Posterior vena cava (tissue), 2 donors: ENCODE measurements around the gene PLB1. TPM values are rescaled to one million over a fixed set of nuclear protein-coding genes. Genes with fewer than 3 reads are reported as not detected.

ENCODE experiments used
- DNase-seq: peaks from one replicate; pipeline ENCODE4 v3.0.0-alpha.2; 2020; ENCODE audit warnings: low spot score
- intact Hi-C, 2 donors: fragments of 100-400 bp; cut with DNase I; formaldehyde crosslinking; loops; one replicate each; pipeline versions ENCODE4 v1.14.1 to v1.14.2; 2022 to 2023
- total RNA-seq, 2 donors: library from RNA; stranded (reverse); fragmentation: NEBNext Ultra II Directional; extraction: Animal tissue kit (Norgen Biotek cat#: 25700); gene quantifications; one replicate each; pipeline ENCODE4 v1.2.1, GENCODE V29; 2021
- donor health status: DM: yes; HTN: yes; CAD: no.
- donor health status: DM: yes; HTN: yes; CAD: no.

The PLB1 gene
- total RNA-seq, 2 donors from 2014 or later = 3.2 to 9.5 TPM

DNA sequence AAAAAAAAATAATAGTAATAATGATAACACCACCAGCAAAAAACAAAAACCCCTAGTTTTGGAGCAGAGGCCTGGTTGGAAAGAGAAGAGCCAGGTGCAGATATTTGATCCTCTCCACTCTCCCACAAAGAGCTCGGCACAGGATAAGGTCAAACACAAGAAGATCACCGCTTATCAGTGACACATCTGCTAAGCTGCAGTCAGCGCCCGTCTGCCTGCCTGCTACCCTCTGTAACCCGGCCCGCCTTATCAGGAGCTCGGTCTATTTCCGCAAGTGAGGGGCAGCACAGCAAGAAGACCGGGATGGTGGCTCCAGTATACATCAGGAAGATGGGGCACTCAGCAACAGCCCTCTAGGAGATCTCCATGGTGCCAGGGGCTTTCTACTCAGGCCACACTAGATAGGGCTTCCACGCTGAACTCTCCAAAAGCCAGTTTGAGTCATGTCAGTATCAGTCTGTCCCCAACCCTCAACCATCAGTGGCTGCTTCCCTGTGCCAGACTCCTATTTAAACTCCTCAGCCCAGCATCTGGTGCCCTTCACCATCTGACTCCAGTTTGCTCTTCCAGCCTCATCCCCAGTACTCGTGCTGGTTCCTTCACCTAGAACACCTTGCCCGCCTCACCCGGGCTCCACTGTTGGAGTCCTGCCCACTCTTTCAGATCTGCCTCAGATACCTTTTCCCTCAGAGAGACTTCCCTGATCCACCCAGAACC is 188.4 kb downstream of the PLB1 start:
- DNase-seq = no peak
- intact Hi-C loops = no loop called here

- intact Hi-C loops = no loop called here
- DNase-seq = no peak
These were observed 191.3 kb downstream of the PLB1 start for GRCh38 chr2:28687171-28687570.

- intact Hi-C loops = no loop called here
- no peak for DNase-seq
These were observed 192.0 kb downstream of the PLB1 start for GRCh38 chr2:28687640-28688385.

DNA sequence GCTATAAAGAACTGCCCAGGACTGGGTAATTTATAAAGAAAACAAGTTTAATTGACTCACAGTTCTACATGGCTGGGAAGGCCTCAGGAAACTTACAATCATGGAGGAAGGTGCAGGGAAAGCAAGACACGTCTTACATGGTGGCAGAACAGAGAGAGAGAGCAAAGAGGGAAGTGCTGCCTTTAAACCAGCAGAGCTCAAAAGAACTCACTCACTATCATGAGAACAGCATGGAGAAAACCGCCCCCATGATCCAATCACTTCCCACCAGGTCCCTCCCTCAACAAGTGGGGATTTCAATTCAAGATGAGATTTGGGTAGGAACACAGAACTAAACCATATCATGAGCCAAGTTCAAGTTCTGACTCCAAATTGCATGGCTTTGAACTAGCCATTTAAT is 193.0 kb downstream of the PLB1 start:
- DNase-seq = no peak
- intact Hi-C loops = no loop called here

- no peak for DNase-seq
- intact Hi-C loops = no loop called here
These were observed 193.9 kb downstream of the PLB1 start for GRCh38 chr2:28689771-28690170.

- intact Hi-C loops = no loop called here
- DNase-seq = no peak
These were observed 196.6 kb downstream of the PLB1 start for GRCh38 chr2:28692411-28692810.

GRCh38 chr2:28693223-28693622 is 197.4 kb downstream of the PLB1 start:
- DNase-seq = no peak
- intact Hi-C loops = no loop called here

Other genes starting within 250 kb of the PLB1 start
- gene FOSL2, start 103.2 kb upstream of the PLB1 start, total RNA-seq = 100 to 1,000 TPM; 105 to 141 TPM